Fibroblast of lung (primary cell): ENCODE results near the gene CNOT1.

Source experiments
- CTCF ChIP-seq, 2 donors: IDR thresholded peaks in 1 of 2; conservative IDR thresholded peaks in 1 of 2; 1 replicate in 1 of 2; 2 replicates in 1 of 2; pipeline ENCODE4 v1.5.1; 2011 to 2012; ENCODE audit warnings: low read length in 2 of 2, control low read depth in 1 of 2, inconsistent platforms in 1 of 2, low read depth in 1 of 2, mild to moderate bottlenecking in 1 of 2
- EZH2 ChIP-seq: IDR thresholded peaks from 2 replicates; pipeline ENCODE4 v1.5.1; 2012; ENCODE audit warnings: low read length, control low read depth, mild to moderate bottlenecking; ENCODE audit errors: missing control alignments

GRCh38 chr16:58655215-58655596 is 25.6 kb upstream of the CNOT1 start:
- TF ChIP-seq CTCF (conservative IDR thresholded peaks at IDR 0.05 in 1 of 2, IDR thresholded peaks at IDR 0.05 in 1 of 2; ENCODE audit: low read depth in 1 of 2, low read length in 2 of 2): no peak
- no peak for TF ChIP-seq EZH2
